ENCODE data around the gene DDI2.

GRCh38 chr1:15704526-15705183 is 87.4 kb downstream of the DDI2 start:
- TF ChIP-seq CTCF (IDR thresholded peaks at IDR 0.05) (no peak), POLR2A (IDR thresholded peaks at IDR 0.05) (no peak)

Data from uterus (tissue), 2 donors.